HEK293T (cell line): ENCODE measurements around the gene CLEC4A.
A peak's percentile ranks its signal among the peaks of the same experiment; 100 is the strongest.

Experiments
- CTCF ChIA-PET: fragments of 350-600 bp; formaldehyde crosslinking; extraction: SDS; loops from one replicate; lab custom pipeline; 2021; ENCODE audit warnings: antibody characterized with exemption, inconsistent platforms; lab: Yijun Ruan, JAX
- POLR2A ChIA-PET: fragments of 350-600 bp; formaldehyde crosslinking; extraction: SDS; loops from one replicate; lab custom pipeline; 2020; ENCODE audit warnings: antibody characterized with exemption, inconsistent platforms; lab: Yijun Ruan, JAX
- DNase-seq: peaks from one replicate; pipeline ENCODE4 v3.0.0; 2012; ENCODE audit warnings: mixed read lengths; ENCODE audit errors: extremely low spot score
- ARNT ChIP-seq: fragments of 450-650 bp; IDR thresholded peaks from 2 replicates; pipeline ENCODE4 v1.6.1; 2017; ENCODE audit warnings: mild to moderate bottlenecking
- BHLHE40 ChIP-seq: fragments of 450-650 bp; IDR thresholded peaks from 2 replicates; pipeline ENCODE4 v1.6.1; 2016; ENCODE audit warnings: mild to moderate bottlenecking, moderate library complexity, borderline replicate concordance
- CTBP1 ChIP-seq: fragments of 450-650 bp; IDR thresholded peaks from 2 replicates; pipeline ENCODE4 v1.6.1; 2016; ENCODE audit warnings: borderline replicate concordance
- ELF4 ChIP-seq: fragments of 450-650 bp; IDR thresholded peaks from 2 replicates; pipeline ENCODE4 v1.6.1; 2017; ENCODE audit warnings: antibody characterized with exemption
- FOXA1 ChIP-seq: fragments of 450-650 bp; IDR thresholded peaks from 2 replicates; pipeline ENCODE4 v1.6.1; 2016; ENCODE audit warnings: mild to moderate bottlenecking
- FOXK2 ChIP-seq: fragments of 450-650 bp; IDR thresholded peaks from 2 replicates; pipeline ENCODE4 v1.6.1; 2016; ENCODE audit warnings: mild to moderate bottlenecking
- FOXM1 ChIP-seq: fragments of 450-650 bp; IDR thresholded peaks from 2 replicates; pipeline ENCODE4 v1.6.1; 2017; ENCODE audit warnings: mild to moderate bottlenecking, borderline replicate concordance
- HDGF ChIP-seq: fragments of 450-650 bp; IDR thresholded peaks from 2 replicates; pipeline ENCODE4 v1.6.1; 2017; ENCODE audit warnings: antibody characterized with exemption, borderline replicate concordance
- L3MBTL2 ChIP-seq: fragments of 450-650 bp; conservative IDR thresholded peaks from 2 replicates; pipeline ENCODE4 v1.6.1; 2016; ENCODE audit warnings: mild to moderate bottlenecking
- LEF1 ChIP-seq: fragments of 450-650 bp; IDR thresholded peaks from 2 replicates; pipeline ENCODE4 v1.6.1; 2017; ENCODE audit warnings: mild to moderate bottlenecking, borderline replicate concordance
- NFRKB ChIP-seq: fragments of 450-650 bp; IDR thresholded peaks from 2 replicates; pipeline ENCODE4 v1.6.1; 2016; ENCODE audit warnings: mild to moderate bottlenecking, moderate library complexity
- SP1 ChIP-seq: fragments of 450-650 bp; IDR thresholded peaks from 2 replicates; pipeline ENCODE4 v1.6.1; 2017
- SUZ12 ChIP-seq: fragments of 450-650 bp; IDR thresholded peaks from 2 replicates; pipeline ENCODE4 v1.6.1; 2016; ENCODE audit warnings: mild to moderate bottlenecking
- TARDBP ChIP-seq: fragments of 450-650 bp; IDR thresholded peaks from 2 replicates; pipeline ENCODE4 v1.6.1; 2016
- ZNF384 ChIP-seq: fragments of 450-650 bp; IDR thresholded peaks from 2 replicates; pipeline ENCODE4 v1.6.1; 2016
- TF ChIP-seq, protein P1 (sequence below): fragments of 450-650 bp; IDR thresholded peaks from 2 replicates; pipeline ENCODE4 v1.6.1; 2016

The CLEC4A gene

DNA sequence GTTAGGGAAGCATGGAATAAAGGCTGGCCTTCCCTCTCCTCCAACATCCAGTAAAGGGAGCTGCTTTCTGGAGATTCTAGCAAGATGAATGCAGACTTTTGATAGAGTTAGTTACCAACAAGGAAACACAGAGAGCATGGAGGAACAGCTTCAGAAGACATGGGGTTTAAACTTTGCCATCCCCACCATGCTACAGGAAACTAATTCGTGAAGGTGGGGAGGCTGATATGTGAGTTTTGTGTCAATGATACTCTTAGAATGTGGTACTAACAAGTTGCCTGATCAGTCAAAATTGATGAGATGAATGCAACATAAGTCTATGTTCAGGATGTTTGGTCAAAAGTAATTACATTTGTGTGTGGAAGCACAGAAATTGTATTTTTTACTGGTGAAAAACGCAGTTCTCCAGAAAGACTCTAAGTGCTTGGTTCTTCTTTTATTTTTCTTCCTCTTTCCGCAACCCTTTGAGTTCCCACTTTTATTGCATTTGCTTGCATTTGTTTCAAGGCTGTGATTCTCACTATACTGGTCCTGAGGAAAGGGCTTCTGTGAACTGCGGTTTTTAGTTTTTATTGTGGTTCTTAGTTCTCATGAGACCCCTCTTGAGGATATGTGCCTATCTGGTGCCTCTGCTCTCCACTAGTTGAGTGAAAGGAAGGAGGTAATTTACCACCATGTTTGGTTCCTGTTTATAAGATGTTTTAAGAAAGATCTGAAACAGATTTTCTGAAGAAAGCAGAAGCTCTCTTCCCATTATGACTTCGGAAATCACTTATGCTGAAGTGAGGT is at the start of gene CLEC4A:
CLEC4A (plus strand) TSS at position 494 of the 789 bp plus-strand sequence; CDS start at position 756, 262 bp downstream.
- DNase-seq = no peak
- POLR2A ChIA-PET = no interaction called here
- no peak for TF ChIP-seq FOXA1
- no peak for TF ChIP-seq ZNF384
- CTCF ChIA-PET = interaction anchor here (0.6 kb wide), 1 partner anchor 34 kb away, joined by 3 read pairs; the partner anchor contains the start of gene ZNF705A

DNA sequence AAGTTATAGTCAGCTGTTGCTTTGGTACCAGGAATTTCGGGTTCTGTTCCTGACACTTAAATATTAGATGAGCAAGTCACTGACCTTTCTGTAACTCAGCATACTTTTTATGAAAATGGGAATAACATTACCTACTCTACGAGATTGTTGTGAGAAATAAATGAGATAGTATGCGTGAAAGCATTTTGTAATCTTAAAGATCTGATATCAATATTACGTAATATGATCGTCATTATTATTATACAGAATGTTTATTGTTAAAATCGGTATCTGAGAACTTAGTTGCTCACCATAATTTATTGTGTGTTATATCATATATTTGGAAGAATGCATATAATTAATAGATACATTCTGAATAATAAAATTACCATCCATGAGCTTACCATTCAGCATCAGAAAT is 47.5 kb upstream of the CLEC4A start:
- no peak for DNase-seq
- CTCF ChIA-PET = no interaction called here
- POLR2A ChIA-PET = no interaction called here
- TF ChIP-seq SUZ12 (no peak), LEF1 (no peak), BHLHE40 (no peak), ELF4 (no peak), ARNT (no peak), FOXA1 (no peak), L3MBTL2 (no peak), ZNF384 (no peak), CTBP1 (no peak), HDGF (no peak), NFRKB (no peak), TARDBP (no peak), FOXM1 (no peak), FOXK2 (no peak)
- TF ChIP-seq, protein P1, sequence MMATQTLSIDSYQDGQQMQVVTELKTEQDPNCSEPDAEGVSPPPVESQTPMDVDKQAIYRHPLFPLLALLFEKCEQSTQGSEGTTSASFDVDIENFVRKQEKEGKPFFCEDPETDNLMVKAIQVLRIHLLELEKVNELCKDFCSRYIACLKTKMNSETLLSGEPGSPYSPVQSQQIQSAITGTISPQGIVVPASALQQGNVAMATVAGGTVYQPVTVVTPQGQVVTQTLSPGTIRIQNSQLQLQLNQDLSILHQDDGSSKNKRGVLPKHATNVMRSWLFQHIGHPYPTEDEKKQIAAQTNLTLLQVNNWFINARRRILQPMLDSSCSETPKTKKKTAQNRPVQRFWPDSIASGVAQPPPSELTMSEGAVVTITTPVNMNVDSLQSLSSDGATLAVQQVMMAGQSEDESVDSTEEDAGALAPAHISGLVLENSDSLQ = no peak

DNA sequence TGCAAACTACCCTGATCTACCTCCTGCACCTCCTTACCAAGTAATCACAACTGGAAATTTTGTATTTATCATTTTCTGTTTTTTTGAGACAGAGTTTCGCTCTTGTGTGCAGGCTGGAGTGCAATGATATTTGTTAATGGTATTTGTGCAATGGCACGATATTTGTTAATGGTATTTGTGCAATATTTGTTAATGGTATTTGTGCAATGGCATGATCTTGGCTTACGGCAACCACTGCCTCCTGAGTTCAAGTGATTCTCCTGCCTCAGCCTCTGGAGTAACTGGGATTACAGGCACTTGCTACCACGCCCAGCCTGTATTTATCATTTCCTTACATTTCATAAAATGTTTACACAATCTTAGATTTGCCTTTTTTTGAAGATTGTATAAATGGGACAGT is 47.1 kb upstream of the CLEC4A start:
- CTCF ChIA-PET = interaction anchor here (1.0 kb wide), 1 partner anchor 31 kb away, joined by 4 read pairs; no protein-coding TSS in a partner anchor
- DNase-seq = no peak
- POLR2A ChIA-PET = interaction anchor here (2.3 to 3.0 kb wide), 2 partner anchors 30 to 49 kb away, joined by 10 to 11 read pairs; no protein-coding TSS in a partner anchor
- TF ChIP-seq L3MBTL2 (no peak), BHLHE40 (no peak), FOXM1 (no peak), ARNT (no peak), ZNF384 (no peak), CTBP1 (no peak), NFRKB (no peak), FOXK2 (no peak), TARDBP (no peak)

- ChIA-PET POLR2A (interaction anchor here (1.6 to 3.0 kb wide), 3 partner anchors 31 to 50 kb away, joined by 5 to 11 read pairs (median 10); no protein-coding TSS in a partner anchor), CTCF (interaction anchor here (0.6 to 1.7 kb wide), 6 partner anchors 16 to 472 kb away, joined by 3 to 8 read pairs (median 4); no protein-coding TSS in a partner anchor)
- DNase-seq = no peak
- TF ChIP-seq HDGF (no peak), ELF4 (no peak), ARNT (no peak)
These were observed 46.2 kb upstream of the CLEC4A start for GRCh38 chr12:8077207-8077606.

GRCh38 chr12:8078398-8078797 is 45.0 kb upstream of the CLEC4A start:
- ChIA-PET CTCF (interaction anchor here (0.6 to 2.0 kb wide), 9 partner anchors 17 to 436 kb away, joined by 3 to 13 read pairs (median 4); partner anchors contain the start of gene FOXJ2), POLR2A (interaction anchor here (0.7 to 3.0 kb wide), 6 partner anchors 12 to 143 kb away, joined by 3 to 11 read pairs (median 4); partner anchors contain the start of genes C3AR1 and SLC2A3)
- no peak for DNase-seq

DNA sequence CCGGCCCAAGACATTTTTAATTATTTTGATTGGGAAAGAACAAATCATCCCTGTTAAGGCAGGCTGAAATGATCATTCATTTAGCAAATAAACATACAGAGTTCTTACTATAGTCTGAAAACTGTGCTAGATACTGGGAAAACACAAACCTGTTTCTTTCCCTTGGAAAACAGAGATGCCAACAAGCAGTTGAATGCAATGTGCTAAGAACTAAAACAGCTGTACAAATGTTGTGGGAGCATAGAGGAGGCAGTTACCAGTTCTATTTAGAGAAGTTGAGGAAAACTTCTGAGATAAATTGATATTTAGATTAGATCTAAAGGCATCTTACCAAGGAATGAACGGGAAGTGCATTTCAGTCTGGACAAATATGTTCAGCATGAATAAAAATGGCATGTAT is 44.5 kb upstream of the CLEC4A start:
- no peak for DNase-seq
- TF ChIP-seq FOXA1 (no peak), ELF4 (no peak), L3MBTL2 (no peak), ARNT (no peak), LEF1 (no peak), CTBP1 (no peak), NFRKB (no peak)
- TF ChIP-seq, protein P1 = no peak
- ChIA-PET CTCF (interaction anchor here (0.9 to 2.0 kb wide), 4 partner anchors 22 to 146 kb away, joined by 3 to 13 read pairs (median 10); no protein-coding TSS in a partner anchor), POLR2A (interaction anchor here (0.9 to 3.0 kb wide), 4 partner anchors 33 to 108 kb away, joined by 3 to 11 read pairs (median 8); no protein-coding TSS in a partner anchor)

More at GRCh38 chr12:8078398-8078797, 45.0 kb upstream of the CLEC4A start:
- TF ChIP-seq ELF4 (no peak), ZNF384 (peak; percentile 45; the same call in 1 of the 2 replicates)

- no peak for DNase-seq
- TF ChIP-seq FOXM1 (no peak), L3MBTL2 (no peak), ZNF384 (no peak), SP1 (no peak), FOXK2 (no peak), TARDBP (no peak), NFRKB (no peak), BHLHE40 (no peak), SUZ12 (no peak), CTBP1 (no peak)
- ChIA-PET POLR2A (no interaction called here), CTCF (interaction anchor here (0.6 kb wide), 1 partner anchor 78 kb away, joined by 6 read pairs; no protein-coding TSS in a partner anchor)
These were observed 43.3 kb upstream of the CLEC4A start for GRCh38 chr12:8080120-8080519.
